GM19240 (cell line): ENCODE data around the gene FHL1.
"Not testable (repeated sequence)": the region's sequence is repeated elsewhere in the genome, so short reads cannot be mapped to it uniquely, and the experiment has no call there.

Experiments used
- DNase-seq: peaks from one replicate; pipeline ENCODE4 v3.0.0; 2011; ENCODE audit warnings: low spot score; ENCODE audit not compliant: insufficient read length

Gene FHL1

GRCh38 chrX:136146614-136147314, 569 bp upstream of the FHL1 start:
- DNase-seq, result no peak

- DNase-seq, result no peak
Measured at GRCh38 chrX:136147976-136148375, 643 bp downstream of the FHL1 start.

GRCh38 chrX:136148391-136148790, 1.1 kb downstream of the FHL1 start:
- no peak for DNase-seq

- no peak for DNase-seq
Measured at GRCh38 chrX:136154998-136155397, 7.7 kb downstream of the FHL1 start.

- DNase-seq, result no peak
Measured at GRCh38 chrX:136156560-136157117, 9.3 kb downstream of the FHL1 start.

- DNase-seq, result no peak
Measured at GRCh38 chrX:136157187-136157586, 9.9 kb downstream of the FHL1 start.

- no peak for DNase-seq
Measured at GRCh38 chrX:136158685-136159084, 11.4 kb downstream of the FHL1 start.

GRCh38 chrX:136159611-136160025, 12.3 kb downstream of the FHL1 start:
- DNase-seq, result no peak

- no peak for DNase-seq
Measured at GRCh38 chrX:136162827-136163570, 15.7 kb downstream of the FHL1 start.

GRCh38 chrX:136163689-136164088, 16.4 kb downstream of the FHL1 start:
- no peak for DNase-seq

- no peak for DNase-seq
Measured at GRCh38 chrX:136165406-136165805, 18.1 kb downstream of the FHL1 start.

- DNase-seq, result no peak
Measured at GRCh38 chrX:136166221-136166855, 19.0 kb downstream of the FHL1 start.

- not testable (repeated sequence) for DNase-seq
Measured at GRCh38 chrX:136167989-136168388, 20.7 kb downstream of the FHL1 start.

GRCh38 chrX:136168929-136169735, 21.8 kb downstream of the FHL1 start:
- DNase-seq, result no peak

GRCh38 chrX:136170139-136170800, 22.9 kb downstream of the FHL1 start:
- DNase-seq, result no peak

- DNase-seq, result no peak
Measured at GRCh38 chrX:136171420-136171819, 24.1 kb downstream of the FHL1 start.

GRCh38 chrX:136176399-136176825, 29.1 kb downstream of the FHL1 start:
- DNase-seq, result no peak

GRCh38 chrX:136179133-136179532, 31.8 kb downstream of the FHL1 start:
- no peak for DNase-seq

- no peak for DNase-seq
Measured at GRCh38 chrX:136182414-136182813, 35.1 kb downstream of the FHL1 start.

- no peak for DNase-seq
Measured at GRCh38 chrX:136183172-136183571, 35.8 kb downstream of the FHL1 start.

GRCh38 chrX:136183917-136184316, 36.6 kb downstream of the FHL1 start:
- DNase-seq, result no peak
